ENCODE results near the gene ABHD8. TPM values are rescaled to one million over a fixed set of nuclear protein-coding genes. Genes with fewer than 3 reads are reported as not detected.
A peak's percentile ranks its signal among the peaks of the same experiment; 100 is the strongest.

The ABHD8 gene
- polyA plus RNA-seq, 1 donor from 2014 or later, result 8.5 TPM

DNA sequence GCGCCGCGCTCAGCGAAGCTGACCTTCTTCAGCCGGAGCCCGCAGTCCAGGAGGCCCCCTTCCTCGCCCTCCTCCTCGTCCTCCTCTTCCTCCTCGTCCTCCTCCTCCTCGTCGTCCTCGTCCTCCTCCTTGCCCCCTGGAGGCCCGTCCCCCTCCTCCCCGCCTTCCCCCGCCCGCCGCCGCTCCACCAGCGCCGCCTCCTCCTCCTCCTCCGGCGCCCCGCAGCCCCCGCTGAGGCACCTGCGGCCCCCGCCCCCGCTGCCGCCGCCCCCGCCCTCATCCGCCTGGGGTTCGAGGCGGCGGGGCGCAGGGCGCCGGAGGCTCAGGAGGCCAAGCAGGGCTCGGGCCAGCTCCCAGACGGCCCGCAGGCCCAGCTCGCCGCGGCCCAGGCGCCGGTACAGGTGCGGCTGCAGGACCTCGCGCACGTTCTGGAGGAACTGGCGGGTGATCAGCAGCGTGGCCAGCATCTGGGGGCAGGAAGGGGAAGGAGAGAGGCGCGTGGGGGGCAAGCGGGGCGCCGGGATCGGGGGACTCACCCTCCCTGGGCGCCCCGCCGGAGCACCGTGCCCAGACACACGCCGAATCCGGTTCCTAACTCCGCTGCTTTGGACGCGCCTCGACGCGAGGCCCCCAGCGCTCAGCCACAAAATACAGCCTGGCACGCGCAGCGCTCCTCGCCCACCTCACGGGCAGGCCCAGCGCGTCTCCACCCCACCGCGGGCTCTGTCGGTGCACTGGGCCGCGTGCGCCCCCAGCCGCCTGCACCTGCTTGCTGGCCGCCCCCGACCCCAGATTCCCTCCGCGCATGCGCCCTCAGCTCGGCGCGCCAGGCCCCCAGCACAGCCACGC is 25.5 kb upstream of the ABHD8 start:
- Mint-ChIP-seq H3K36me3 (no peaks in the 10 kb centered on the region), H3K4me1 (peaks cover 0 to 5% (median 2%) of the 10 kb centered on the region in 3 donors), H3K27ac (no peak overlapping the region), H3K4me3 (peak overlapping the region; percentile 51 to 83 (median 72)), H3K9me3 (no peaks in the 10 kb centered on the region), H3K27me3 (peaks cover 16% of the 10 kb centered on the region)

GRCh38 chr19:17327654-17328516 is 24.7 kb upstream of the ABHD8 start:
- peaks cover 0 to 4% (median 0%) of the 10 kb centered on the region in 3 donors for H3K4me1 Mint-ChIP-seq
- H3K4me3 Mint-ChIP-seq, result peak overlapping the region; percentile 72 to 85 (median 78)
- peaks cover 15% of the 10 kb centered on the region for H3K27me3 Mint-ChIP-seq
- no peak overlapping the region for H3K27ac Mint-ChIP-seq
- no peaks in the 10 kb centered on the region for H3K9me3 Mint-ChIP-seq
- no peaks in the 10 kb centered on the region for H3K36me3 Mint-ChIP-seq

- no peaks in the 10 kb centered on the region for H3K9me3 Mint-ChIP-seq
- peak overlapping the region in 1 of 3 donors; percentile 35 for H3K27ac Mint-ChIP-seq
- H3K4me1 Mint-ChIP-seq, result peaks cover 0 to 4% (median 0%) of the 10 kb centered on the region in 3 donors
- peak overlapping the region in 2 of 4 donors; percentile 22 to 48 for H3K4me3 Mint-ChIP-seq
- peaks cover 4% of the 10 kb centered on the region for H3K36me3 Mint-ChIP-seq
- H3K27me3 Mint-ChIP-seq, result peaks cover 12% of the 10 kb centered on the region
Observed at GRCh38 chr19:17327068-17327653, 23.9 kb upstream of the ABHD8 start.

DNA sequence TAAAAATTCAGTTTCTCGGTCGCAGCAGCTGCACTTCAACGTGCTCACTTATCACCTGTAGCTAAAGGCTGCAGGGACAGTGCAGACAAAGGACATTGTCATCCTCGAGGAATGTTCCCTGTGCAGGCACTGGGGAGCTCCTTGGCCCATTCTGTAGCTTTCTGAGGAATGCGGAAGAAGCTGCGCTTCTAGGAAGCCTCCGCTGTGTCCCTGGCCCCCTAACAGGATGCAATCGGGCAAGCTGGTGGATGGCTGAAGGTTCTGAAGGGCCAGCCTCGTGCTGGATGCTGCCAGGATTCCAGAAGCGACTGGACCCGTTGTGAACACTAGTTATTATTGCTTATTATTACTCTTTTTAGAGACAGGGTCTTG is 23.4 kb upstream of the ABHD8 start:
- H3K27me3 Mint-ChIP-seq, result peaks cover 12% of the 10 kb centered on the region
- H3K4me1 Mint-ChIP-seq, result peaks cover 0 to 4% (median 0%) of the 10 kb centered on the region in 3 donors
- H3K4me3 Mint-ChIP-seq, result peak overlapping the region in 1 of 4 donors; percentile 48
- H3K27ac Mint-ChIP-seq, result peak overlapping the region in 1 of 3 donors; percentile 35
- no peaks in the 10 kb centered on the region for H3K9me3 Mint-ChIP-seq
- peaks cover 4% of the 10 kb centered on the region for H3K36me3 Mint-ChIP-seq

DNA sequence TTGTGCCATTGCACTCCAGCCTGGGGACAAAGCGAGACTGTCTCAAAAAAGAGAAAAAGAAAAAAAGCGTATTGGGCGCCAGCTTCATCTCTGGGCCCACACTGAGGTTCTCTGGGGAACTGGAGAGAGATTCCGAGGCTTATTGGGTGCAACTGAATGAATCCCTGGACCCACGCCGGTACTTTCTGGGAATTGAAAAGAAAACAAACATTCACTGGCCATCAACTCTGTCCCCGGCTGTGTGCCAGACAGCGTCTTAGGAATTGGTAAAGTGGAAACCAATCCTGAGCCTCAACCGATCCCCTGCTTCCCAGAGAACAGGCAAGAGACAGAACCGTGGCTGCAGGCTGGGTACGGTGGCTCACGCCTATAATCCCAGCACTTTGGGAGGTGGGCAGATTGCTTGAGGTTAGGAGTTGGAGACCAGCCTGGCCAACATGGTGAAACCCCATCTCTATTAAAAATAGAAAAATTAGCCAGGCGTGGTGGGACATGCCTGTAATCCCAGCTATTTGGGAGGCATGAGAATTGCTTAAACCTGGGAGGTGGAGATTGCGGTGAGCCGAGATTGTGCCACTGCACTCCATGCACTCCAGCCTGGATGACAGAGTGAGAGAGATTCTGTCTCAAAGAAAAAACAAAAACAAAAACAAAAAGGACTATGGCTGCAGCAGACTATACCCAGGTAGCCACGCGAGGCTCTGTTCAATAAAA is 22.8 kb upstream of the ABHD8 start:
- H3K4me3 Mint-ChIP-seq, result peak overlapping the region in 1 of 4 donors; percentile 53
- H3K27me3 Mint-ChIP-seq, result peaks cover 11% of the 10 kb centered on the region
- H3K27ac Mint-ChIP-seq, result peak overlapping the region in 1 of 3 donors; percentile 35
- H3K36me3 Mint-ChIP-seq, result peaks cover 4% of the 10 kb centered on the region
- H3K9me3 Mint-ChIP-seq, result no peaks in the 10 kb centered on the region
- H3K4me1 Mint-ChIP-seq, result peaks cover 0 to 4% (median 0%) of the 10 kb centered on the region in 3 donors

DNA sequence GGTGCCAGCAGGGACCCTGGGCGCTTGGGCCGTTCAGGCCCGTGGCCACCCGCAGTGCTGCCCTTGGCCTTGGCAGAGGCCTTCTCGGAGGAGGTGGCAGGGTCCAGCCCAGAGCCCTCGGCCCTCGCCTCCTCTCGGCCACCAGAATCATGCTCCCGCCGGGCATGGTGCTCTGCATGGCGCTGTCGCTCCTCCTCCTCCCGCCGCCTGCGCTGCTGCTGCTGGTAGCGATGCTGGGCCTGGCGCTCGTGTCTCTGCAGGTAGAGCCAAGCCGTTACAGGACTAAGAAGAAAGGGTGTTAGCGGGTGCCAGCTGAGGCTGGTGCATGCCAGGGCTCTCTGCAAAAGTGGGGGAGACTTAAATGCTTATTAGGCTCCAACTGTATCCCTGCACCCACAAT is 21.9 kb upstream of the ABHD8 start:
- Mint-ChIP-seq H3K4me3 (no peak overlapping the region), H3K27me3 (peaks cover 3% of the 10 kb centered on the region), H3K36me3 (peaks cover 4% of the 10 kb centered on the region), H3K9me3 (no peaks in the 10 kb centered on the region), H3K27ac (no peak overlapping the region), H3K4me1 (peaks cover 0 to 4% (median 0%) of the 10 kb centered on the region in 3 donors)

- peaks cover 4% of the 10 kb centered on the region for H3K36me3 Mint-ChIP-seq
- H3K27me3 Mint-ChIP-seq, result no peaks in the 10 kb centered on the region
- no peaks in the 10 kb centered on the region for H3K9me3 Mint-ChIP-seq
- no peak overlapping the region for H3K27ac Mint-ChIP-seq
- H3K4me1 Mint-ChIP-seq, result peaks cover 0 to 2% (median 0%) of the 10 kb centered on the region in 3 donors
- H3K4me3 Mint-ChIP-seq, result no peak overlapping the region
Observed at GRCh38 chr19:17324357-17325114, 21.3 kb upstream of the ABHD8 start.

- Mint-ChIP-seq H3K4me1 (peaks cover 0 to 2% (median 0%) of the 10 kb centered on the region in 3 donors), H3K27ac (no peak overlapping the region), H3K4me3 (no peak overlapping the region), H3K9me3 (no peaks in the 10 kb centered on the region), H3K36me3 (peaks cover 4% of the 10 kb centered on the region), H3K27me3 (no peaks in the 10 kb centered on the region)
Observed at GRCh38 chr19:17323964-17324332, 20.7 kb upstream of the ABHD8 start.

DNA sequence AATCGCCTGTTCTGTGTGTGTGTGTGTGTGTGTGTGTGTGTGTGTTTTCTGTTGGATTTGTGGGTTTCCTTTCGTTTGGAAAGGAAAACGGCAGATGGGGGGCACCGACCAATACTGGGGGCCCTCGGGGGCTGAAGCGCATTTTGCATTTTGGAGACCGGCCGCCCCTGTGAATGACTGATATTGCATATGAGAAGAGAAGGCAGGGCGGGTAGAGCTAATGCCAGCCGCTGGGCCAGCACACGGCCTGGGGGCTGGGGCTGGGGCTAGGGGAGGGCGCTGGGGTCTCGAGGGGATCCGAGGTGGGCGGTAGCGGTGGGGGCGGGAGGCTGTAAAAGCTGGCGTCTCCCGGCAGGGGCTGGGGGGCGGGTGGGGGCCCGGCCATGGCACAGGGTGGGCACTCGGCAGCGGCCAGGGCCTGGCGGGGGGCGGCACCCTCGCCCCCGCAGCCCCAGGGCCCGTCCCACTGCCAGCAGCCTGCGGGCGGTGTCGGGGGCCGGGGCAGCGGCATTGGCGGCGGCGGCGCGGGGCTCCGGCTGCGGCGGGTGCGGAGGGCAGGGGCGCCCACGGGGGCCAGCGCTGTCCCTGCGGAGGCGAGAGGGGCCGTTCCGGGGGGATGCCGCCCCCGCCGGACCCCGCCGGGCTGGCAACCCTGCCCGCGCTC is 20.2 kb upstream of the ABHD8 start:
- Mint-ChIP-seq H3K4me1 (peaks cover 0 to 2% (median 0%) of the 10 kb centered on the region in 3 donors), H3K27ac (no peak overlapping the region), H3K27me3 (no peaks in the 10 kb centered on the region), H3K9me3 (no peaks in the 10 kb centered on the region), H3K4me3 (peak overlapping the region in 1 of 4 donors; percentile 60), H3K36me3 (peaks cover 4% of the 10 kb centered on the region)

DNA sequence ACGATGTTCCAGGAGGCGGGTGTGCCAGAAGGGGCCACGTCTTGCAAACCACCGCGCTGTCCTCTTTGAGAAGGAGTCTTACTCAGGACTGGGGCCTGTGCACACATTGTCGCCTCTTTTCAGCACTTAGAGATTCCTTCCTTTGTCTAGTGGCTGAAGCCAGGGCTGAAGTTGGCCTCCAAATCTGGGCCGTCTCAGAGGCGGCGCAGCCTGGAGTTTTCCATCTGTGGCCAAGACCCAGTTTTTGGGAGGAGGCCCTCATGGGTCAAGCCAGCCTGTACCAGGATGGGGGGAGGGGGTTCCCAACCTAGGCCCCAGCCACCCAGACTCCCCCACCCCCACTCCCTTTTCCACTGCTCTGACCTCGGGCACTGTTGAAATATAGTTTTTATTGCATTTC is 19.6 kb upstream of the ABHD8 start:
- Mint-ChIP-seq H3K27me3 (no peaks in the 10 kb centered on the region), H3K36me3 (peaks cover 4% of the 10 kb centered on the region), H3K4me3 (peak overlapping the region in 1 of 4 donors; percentile 49), H3K4me1 (peaks cover 0 to 1% (median 0%) of the 10 kb centered on the region in 3 donors), H3K9me3 (no peaks in the 10 kb centered on the region), H3K27ac (no peak overlapping the region)

DNA sequence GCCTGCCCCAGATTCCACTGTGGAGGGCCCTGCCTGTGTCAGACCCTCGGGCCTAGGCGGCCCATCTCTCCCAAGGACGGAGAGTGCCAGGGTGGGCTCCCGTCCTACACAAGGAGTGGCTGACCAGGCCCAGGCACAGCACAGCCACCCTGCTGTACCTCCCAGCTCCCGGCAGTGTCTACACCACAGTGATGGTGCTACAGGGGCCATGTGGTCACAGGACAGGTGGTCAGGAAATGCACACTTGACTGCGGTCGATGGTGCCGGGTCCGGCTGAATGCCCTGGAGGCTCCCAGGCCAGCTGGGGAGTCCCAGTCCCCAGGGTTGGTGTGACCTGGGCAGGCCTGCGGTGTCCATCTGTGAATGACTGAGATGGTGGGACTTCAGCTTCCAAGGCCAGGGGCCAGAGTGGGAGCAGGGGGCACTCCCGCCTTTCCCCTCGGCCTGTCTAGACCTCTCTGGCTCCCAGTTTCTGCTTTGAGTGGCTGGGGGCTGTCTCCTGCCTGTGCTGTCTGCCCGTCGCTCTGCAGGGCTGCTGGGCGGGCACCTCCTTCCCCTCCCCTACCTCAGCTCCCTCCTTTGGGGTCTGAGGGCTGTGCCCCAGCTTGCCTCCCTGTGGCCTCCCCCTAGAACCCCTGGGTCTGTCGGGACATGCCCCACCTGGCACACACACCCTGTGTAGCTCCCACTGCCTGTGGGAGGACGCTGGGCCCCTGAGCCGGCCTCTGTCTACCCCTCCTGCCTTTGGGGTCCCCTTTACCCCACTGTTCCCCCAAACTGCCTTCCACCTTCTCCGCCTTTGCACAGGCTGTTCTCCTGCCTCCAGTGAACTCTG is 18.6 kb upstream of the ABHD8 start:
- H3K4me1 Mint-ChIP-seq, result no peaks in the 10 kb centered on the region
- no peaks in the 10 kb centered on the region for H3K9me3 Mint-ChIP-seq
- H3K27me3 Mint-ChIP-seq, result no peaks in the 10 kb centered on the region
- H3K27ac Mint-ChIP-seq, result no peak overlapping the region
- H3K36me3 Mint-ChIP-seq, result peaks cover 5% of the 10 kb centered on the region
- no peak overlapping the region for H3K4me3 Mint-ChIP-seq

GRCh38 chr19:17320435-17320834 is 17.2 kb upstream of the ABHD8 start:
- Mint-ChIP-seq H3K9me3 (no peaks in the 10 kb centered on the region), H3K36me3 (peaks cover 11% of the 10 kb centered on the region), H3K4me1 (no peaks in the 10 kb centered on the region), H3K4me3 (no peak overlapping the region), H3K27ac (no peak overlapping the region), H3K27me3 (no peaks in the 10 kb centered on the region)

Data from IgD-negative memory B cell (primary cell).